GM04503 (cell line): ENCODE data around the gene ATP2A3.

Experiments used
- DNase-seq: peaks from one replicate; pipeline ENCODE4 v3.0.0-alpha.2; 2012; ENCODE audit warnings: low read depth

The ATP2A3 gene

DNA sequence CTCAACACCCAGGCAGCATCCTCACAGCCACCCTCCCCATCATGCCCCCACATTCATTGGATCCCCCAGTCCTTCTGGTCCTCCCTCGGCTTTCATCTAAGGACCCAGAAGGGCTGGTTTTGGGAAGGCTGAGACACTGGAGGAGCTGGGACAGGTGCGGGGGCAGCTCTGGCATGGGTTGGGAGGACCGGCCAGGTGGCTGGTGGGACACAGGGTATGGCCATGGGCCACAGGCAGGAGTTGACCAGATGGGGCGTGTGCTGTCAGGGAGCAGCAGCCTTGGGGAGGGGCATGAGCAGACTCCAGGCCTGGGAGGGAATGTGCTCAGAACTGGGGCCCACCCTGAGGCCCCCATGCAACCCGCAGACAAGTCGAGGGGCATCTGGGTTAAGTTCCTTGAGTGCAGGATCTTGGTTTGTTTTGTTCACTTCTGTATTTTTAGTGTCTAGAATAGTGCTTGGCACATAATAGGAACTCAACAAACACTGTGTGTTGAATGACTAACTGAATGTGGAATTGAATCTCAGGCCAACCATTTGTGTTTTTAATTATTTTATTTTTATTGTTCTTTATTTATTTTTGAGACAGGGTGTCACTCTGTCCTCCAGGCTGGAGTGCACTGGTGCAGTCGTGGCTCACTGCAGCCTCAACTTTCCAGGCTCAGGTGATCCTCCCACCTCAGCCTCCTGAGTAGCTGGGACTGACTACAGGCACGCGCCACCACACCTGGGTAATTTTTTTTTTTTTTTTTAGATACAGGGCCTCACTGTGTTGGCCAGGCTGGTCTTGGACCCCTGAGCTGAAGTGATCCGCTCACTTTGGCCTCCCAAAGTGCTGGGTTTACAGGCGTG, 53.6 kb downstream of the ATP2A3 start:
- DNase-seq = no peak

GRCh38 chr17:3909257-3909656, 55.0 kb downstream of the ATP2A3 start:
- no peak for DNase-seq

GRCh38 chr17:3907483-3908216, 56.6 kb downstream of the ATP2A3 start:
- DNase-seq = no peak

DNA sequence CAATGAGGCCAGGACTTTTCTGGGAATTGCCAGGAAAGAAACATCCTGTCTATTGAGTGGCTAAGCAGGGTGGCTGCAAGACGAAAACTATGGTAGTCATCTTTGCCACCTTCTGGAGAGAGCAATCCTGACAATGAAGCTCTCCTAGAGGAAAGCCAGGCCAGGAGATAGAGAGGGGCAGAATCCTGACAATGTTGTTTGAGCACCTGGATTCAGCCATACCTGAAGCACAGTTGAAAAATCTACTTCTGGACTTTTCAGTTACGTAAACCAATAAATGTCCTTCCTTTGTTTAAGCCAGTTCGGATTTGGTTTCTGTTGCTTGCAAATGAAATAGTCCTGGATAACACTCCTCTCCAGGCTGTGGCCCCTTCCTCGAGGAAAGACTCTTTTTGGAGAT, 57.4 kb downstream of the ATP2A3 start:
- DNase-seq = no peak

GRCh38 chr17:3905017-3905520, 59.2 kb downstream of the ATP2A3 start:
- no peak for DNase-seq

DNA sequence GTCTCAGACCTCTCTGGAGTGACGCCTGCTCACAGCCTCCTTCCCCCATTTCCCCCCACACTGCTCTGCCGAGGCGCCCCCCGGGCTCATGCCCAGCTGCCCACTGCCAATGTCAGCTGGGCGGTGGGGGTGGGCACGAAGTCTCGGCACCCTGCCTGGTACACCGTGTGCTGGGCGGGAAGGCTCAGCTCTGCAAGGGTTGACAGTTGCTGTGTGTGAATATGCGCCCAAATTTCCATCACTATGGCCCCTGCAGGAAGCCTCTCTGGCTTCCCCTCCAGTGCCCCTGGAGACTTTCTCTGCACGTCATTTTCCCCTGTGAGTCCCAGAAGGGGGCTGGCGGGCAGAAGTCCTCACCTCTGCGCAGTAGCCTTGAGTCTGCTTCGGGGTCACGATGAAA, 59.7 kb downstream of the ATP2A3 start:
- DNase-seq = no peak

GRCh38 chr17:3903881-3904290, 60.4 kb downstream of the ATP2A3 start:
- no peak for DNase-seq

GRCh38 chr17:3903051-3903825, 61.0 kb downstream of the ATP2A3 start:
- DNase-seq = no peak

DNA sequence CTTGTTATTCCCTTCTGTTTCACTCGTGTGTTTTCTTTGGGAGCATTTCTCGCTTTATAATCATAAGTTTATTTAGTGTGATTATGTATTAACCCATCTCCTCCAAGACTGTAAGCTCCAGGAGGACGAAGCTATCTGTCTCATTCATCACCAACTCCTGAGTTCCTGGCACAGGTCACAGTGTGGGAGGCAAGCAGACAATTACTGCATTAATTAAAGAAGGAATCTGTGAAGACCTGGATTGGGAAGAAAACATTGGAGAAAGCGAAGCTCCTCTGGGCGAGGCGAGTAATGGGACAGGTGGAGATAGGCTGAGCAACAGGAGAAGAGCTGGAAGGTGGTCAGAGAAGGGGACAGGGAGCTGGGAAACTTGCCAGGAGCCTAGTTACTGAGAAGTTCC, 63.6 kb downstream of the ATP2A3 start:
- no peak for DNase-seq

- DNase-seq = no peak
These were observed 66.5 kb downstream of the ATP2A3 start for GRCh38 chr17:3897731-3898130.

GRCh38 chr17:3896968-3897235, 67.3 kb downstream of the ATP2A3 start:
- DNase-seq = no peak

- no peak for DNase-seq
These were observed 67.9 kb downstream of the ATP2A3 start for GRCh38 chr17:3896108-3896967.

GRCh38 chr17:3895354-3895753, 68.9 kb downstream of the ATP2A3 start:
- no peak for DNase-seq

- no peak for DNase-seq
These were observed 69.3 kb downstream of the ATP2A3 start for GRCh38 chr17:3894911-3895343.

DNA sequence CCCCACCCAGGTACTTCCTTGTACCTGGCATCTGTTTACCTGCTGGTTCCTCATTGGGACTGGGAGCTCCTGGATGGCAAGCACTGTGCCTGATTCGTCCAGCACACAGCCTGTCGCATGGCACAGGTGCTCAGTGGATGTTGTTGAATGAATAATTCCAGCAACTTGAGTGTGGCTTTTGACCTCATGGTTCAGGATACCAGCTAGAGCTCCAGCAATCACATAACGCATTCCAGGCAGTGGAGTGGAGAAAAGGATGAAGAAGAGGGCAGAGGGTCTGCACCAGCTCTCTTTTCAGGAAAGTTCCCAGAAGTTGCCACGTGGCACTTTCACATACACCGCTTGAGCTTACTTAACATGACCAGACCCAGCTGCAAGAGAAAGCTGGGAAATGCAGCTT, 70.0 kb downstream of the ATP2A3 start:
- DNase-seq = no peak

- no peak for DNase-seq
These were observed 70.5 kb downstream of the ATP2A3 start for GRCh38 chr17:3893720-3894116.

GRCh38 chr17:3893003-3893719, 71.1 kb downstream of the ATP2A3 start, which contains the start of gene CAMKK1:
CAMKK1 (minus strand) TSS chr17:3893053; CDS start chr17:3885687, 7,366 bp downstream.
- no peak for DNase-seq

- no peak for DNase-seq
These were observed 71.9 kb downstream of the ATP2A3 start for GRCh38 chr17:3892095-3892998.

GRCh38 chr17:3891626-3892094, 72.6 kb downstream of the ATP2A3 start:
- no peak for DNase-seq

DNA sequence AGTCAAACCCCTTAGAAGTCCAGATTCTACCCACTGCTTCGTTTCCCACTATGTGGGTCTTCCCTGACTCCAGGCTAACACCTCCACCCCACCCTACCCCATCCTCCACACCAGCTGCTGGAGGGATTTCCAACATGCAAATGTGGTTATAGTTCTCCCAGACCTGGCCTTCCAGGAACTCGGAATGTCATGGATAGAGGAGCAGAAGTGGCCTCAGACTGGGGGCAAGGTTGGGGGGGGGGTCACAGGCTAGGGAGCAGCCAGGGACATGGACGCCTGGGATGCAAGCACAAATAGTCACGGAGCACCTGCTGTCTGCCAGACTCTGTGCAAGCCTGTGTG, 73.4 kb downstream of the ATP2A3 start:
- DNase-seq = no peak
